Loucy (cell line): ENCODE data around the gene CNBD2.
"Not testable (repeated sequence)": the region's sequence is repeated elsewhere in the genome, so short reads cannot be mapped to it uniquely, and the experiment has no call there.

Experiments used
- H2AFZ ChIP-seq: fragments of 200-600 bp; sonication (generic); 2 replicates; pipeline ENCODE4 v1.6.0; 2016; ENCODE audit warnings: antibody characterized with exemption, mild to moderate bottlenecking, low read length, moderate library complexity
- H3F3A ChIP-seq: fragments of 200-600 bp; 2 replicates; pipeline ENCODE4 v1.6.0; 2016; ENCODE audit warnings: antibody characterized with exemption, low read depth, mild to moderate bottlenecking
- H3K27me3 ChIP-seq: fragments of 200-600 bp; sonication (generic); 2 replicates; pipeline ENCODE4 v1.6.1; 2014; ENCODE audit warnings: low read length, mild to moderate bottlenecking; ENCODE audit not compliant: insufficient read depth, poor library complexity, severe bottlenecking
- H3K36me3 ChIP-seq: fragments of 200-600 bp; sonication (generic); 2 replicates; pipeline ENCODE4 v1.6.1; 2016; ENCODE audit warnings: low read length; ENCODE audit not compliant: insufficient read depth
- H3K4me1 ChIP-seq: fragments of 200-600 bp; sonication (generic); 2 replicates; pipeline ENCODE4 v1.5.1; 2014; ENCODE audit warnings: low read length, mild to moderate bottlenecking; ENCODE audit not compliant: insufficient read depth, poor library complexity, severe bottlenecking
- H3K4me2 ChIP-seq: fragments of 200-600 bp; sonication (generic); 2 replicates; pipeline ENCODE4 v1.6.0; 2014; ENCODE audit warnings: antibody characterized with exemption, low read length, low read depth, mild to moderate bottlenecking; ENCODE audit not compliant: poor library complexity, severe bottlenecking
- H3K4me3 ChIP-seq: fragments of 200-600 bp; sonication (generic); 2 replicates; pipeline ENCODE4 v1.5.1; 2014; ENCODE audit warnings: low read length, mild to moderate bottlenecking, mixed read lengths; ENCODE audit not compliant: poor library complexity, severe bottlenecking
- H3K79me2 ChIP-seq: fragments of 200-600 bp; sonication (generic); 2 replicates; pipeline ENCODE4 v1.6.1; 2014; ENCODE audit warnings: low read length; ENCODE audit not compliant: insufficient read depth
- H3K9ac ChIP-seq: fragments of 200-600 bp; sonication (generic); 2 replicates; pipeline ENCODE4 v1.6.0; 2014; ENCODE audit warnings: mild to moderate bottlenecking, low read depth, low read length, moderate library complexity; ENCODE audit not compliant: poor library complexity, severe bottlenecking
- H3K9me2 ChIP-seq: fragments of 200-600 bp; sonication (generic); replicated peaks from 2 replicates; pipeline ENCODE4 v1.6.1; 2016; ENCODE audit warnings: low read depth, low read length, mixed read lengths
- H3K9me3 ChIP-seq: fragments of 200-600 bp; sonication (generic); 2 replicates; pipeline ENCODE4 v1.6.1; 2014; ENCODE audit warnings: mild to moderate bottlenecking, antibody characterized with exemption, low read length, low read depth; ENCODE audit not compliant: insufficient read depth
- H4K20me1 ChIP-seq: fragments of 200-600 bp; sonication (generic); 2 replicates; pipeline ENCODE4 v1.6.0; 2014; ENCODE audit warnings: antibody characterized with exemption, low read length, mild to moderate bottlenecking; ENCODE audit not compliant: insufficient read depth, poor library complexity, severe bottlenecking
- EZH2phosphoT487 ChIP-seq: fragments of 200-600 bp; IDR thresholded peaks from 2 replicates; pipeline ENCODE4 v1.6.1; 2018; ENCODE audit warnings: antibody characterized with exemption, mild to moderate bottlenecking, moderate library complexity, borderline replicate concordance
- TF ChIP-seq, protein P1 (sequence below): fragments of 200-600 bp; sonication (generic); conservative IDR thresholded peaks from 2 replicates; pipeline ENCODE4 v1.5.1; 2014; ENCODE audit warnings: mild to moderate bottlenecking, antibody characterized with exemption, low read length

The CNBD2 gene

DNA sequence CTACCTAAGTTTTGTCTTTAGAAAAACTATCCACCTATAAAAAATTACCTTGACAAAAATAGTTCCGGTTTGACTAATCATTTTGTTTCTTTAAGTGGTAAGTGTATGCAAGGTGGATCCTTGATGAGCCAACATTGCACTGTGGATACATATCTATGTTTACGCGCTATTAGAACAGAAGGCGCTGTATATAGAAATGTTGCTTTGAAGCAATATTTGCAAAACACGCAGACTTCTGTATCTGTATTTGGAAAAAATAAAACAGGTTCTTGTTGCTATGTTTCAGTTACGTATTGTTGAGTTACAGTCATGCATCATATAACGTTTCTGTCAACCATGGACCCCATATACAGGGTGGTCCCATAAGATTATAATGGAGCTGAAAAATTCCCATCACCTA is 18.3 kb upstream of the CNBD2 start:
- H3K4me3 ChIP-seq = no peak overlapping the region
- no peak for TF ChIP-seq EZH2phosphoT487
- TF ChIP-seq, protein P1, sequence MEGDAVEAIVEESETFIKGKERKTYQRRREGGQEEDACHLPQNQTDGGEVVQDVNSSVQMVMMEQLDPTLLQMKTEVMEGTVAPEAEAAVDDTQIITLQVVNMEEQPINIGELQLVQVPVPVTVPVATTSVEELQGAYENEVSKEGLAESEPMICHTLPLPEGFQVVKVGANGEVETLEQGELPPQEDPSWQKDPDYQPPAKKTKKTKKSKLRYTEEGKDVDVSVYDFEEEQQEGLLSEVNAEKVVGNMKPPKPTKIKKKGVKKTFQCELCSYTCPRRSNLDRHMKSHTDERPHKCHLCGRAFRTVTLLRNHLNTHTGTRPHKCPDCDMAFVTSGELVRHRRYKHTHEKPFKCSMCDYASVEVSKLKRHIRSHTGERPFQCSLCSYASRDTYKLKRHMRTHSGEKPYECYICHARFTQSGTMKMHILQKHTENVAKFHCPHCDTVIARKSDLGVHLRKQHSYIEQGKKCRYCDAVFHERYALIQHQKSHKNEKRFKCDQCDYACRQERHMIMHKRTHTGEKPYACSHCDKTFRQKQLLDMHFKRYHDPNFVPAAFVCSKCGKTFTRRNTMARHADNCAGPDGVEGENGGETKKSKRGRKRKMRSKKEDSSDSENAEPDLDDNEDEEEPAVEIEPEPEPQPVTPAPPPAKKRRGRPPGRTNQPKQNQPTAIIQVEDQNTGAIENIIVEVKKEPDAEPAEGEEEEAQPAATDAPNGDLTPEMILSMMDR = no peak
- H3F3A ChIP-seq = peaks cover 6% of the 10 kb centered on the region

DNA sequence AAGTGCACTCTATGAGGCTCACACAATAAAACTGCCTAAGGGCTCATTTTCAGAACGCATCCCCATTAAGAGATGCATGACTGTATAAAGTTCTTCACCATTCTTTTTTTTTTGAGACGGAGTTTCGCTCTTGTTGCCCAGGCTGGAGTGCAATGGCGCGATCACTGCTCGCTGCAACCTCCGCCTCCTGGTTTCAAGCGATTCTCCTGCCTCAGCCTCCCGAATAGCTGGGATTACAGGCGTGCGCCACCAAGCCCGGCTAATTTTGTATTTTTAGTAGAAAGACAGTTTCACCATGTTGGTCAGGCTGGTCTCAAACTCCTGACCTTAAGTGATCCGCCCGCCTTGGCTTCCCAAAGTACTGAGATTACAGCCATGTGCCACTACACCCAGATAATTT is 16.3 kb upstream of the CNBD2 start:
- not testable (repeated sequence) for H2AFZ ChIP-seq, H3F3A ChIP-seq, H3K27me3 ChIP-seq, H3K9me2 ChIP-seq, H3K9me3 ChIP-seq
- peaks cover 14% of the 10 kb centered on the region; the same call in 1 of the 2 replicates for H3K36me3 ChIP-seq
- peak overlapping the region; percentile 97 for H3K4me2 ChIP-seq
- peaks cover 22% of the 10 kb centered on the region for H3K4me1 ChIP-seq
- H3K9ac ChIP-seq = peak overlapping the region; percentile 99
- H4K20me1 ChIP-seq = peaks cover 18% of the 10 kb centered on the region
- H3K79me2 ChIP-seq = peaks cover 34% of the 10 kb centered on the region
- peak overlapping the region; percentile 80 for H3K4me3 ChIP-seq

More for the DNA sequence above, 18.3 kb upstream of the CNBD2 start:
- Histone ChIP-seq H3K36me3 (peaks cover 24% of the 10 kb centered on the region; the same call in 1 of the 2 replicates), H3K79me2 (peaks cover 27% of the 10 kb centered on the region), H3K4me1 (peaks cover 17% of the 10 kb centered on the region), H3K27me3 (no peaks in the 10 kb centered on the region), H3K9ac (no peak overlapping the region), H3K9me3 (no peaks in the 10 kb centered on the region), H4K20me1 (peaks cover 18% of the 10 kb centered on the region), H3K4me2 (no peak overlapping the region), H2AFZ (no peak overlapping the region), H3K9me2 (no peaks in the 10 kb centered on the region)

DNA sequence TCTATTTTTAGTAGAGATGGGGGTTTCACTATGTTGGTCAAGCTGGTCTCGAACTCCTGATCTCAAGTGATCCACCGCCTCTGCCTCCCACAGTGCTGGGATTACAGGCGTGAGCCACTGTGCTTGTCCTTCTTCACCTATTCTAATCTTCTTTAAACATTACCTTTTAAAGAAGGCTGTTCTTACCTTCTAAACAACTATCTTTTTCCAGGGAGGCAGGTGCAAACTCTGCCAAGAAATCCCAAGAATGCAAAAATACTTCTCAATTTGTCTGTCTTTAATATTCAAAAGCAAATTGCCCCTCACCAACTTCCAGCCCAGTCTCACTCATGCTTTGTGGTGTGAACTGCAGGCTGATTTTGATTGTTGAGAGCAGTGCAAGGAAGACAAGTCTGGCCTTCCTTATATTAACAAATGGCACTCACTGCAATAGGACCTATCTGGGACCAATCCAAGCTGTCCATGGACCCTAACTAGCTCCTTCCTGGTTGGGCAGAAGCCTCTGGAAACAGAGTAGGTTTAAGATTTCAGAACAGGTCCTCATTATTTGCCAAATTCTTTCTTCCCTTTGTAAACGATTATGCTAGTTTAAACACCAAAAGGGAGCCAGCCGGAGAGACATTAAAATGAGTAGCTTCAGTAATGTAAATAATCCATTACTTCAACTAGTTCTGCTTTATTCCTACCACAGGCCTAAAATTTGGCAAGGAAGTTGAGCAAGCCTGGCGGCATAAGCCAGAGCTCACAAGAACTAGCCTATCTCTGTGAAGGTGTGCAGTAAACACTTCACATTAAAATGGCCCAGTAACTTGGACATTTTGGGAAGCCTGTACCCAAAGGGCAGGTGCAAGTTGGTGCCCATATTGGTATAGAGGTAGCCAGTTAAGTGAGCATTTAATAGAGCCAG is 15.7 kb upstream of the CNBD2 start:
- peak overlapping the region; percentile 80 for H3K4me3 ChIP-seq
- H3K27me3 ChIP-seq = no peaks in the 10 kb centered on the region
- peaks cover 34% of the 10 kb centered on the region for H3K79me2 ChIP-seq
- peaks cover 18% of the 10 kb centered on the region for H4K20me1 ChIP-seq
- peaks cover 22% of the 10 kb centered on the region for H3K4me1 ChIP-seq
- no peaks in the 10 kb centered on the region for H3K9me3 ChIP-seq
- peak overlapping the region; percentile 97 for H3K4me2 ChIP-seq
- TF ChIP-seq EZH2phosphoT487 = no peak
- TF ChIP-seq, protein P1 = no peak
- no peaks in the 10 kb centered on the region for H3K9me2 ChIP-seq
- H3K36me3 ChIP-seq = peaks cover 12% of the 10 kb centered on the region; the same call in 1 of the 2 replicates
- H3K9ac ChIP-seq = peak overlapping the region; percentile 99
- peaks cover 6% of the 10 kb centered on the region for H3F3A ChIP-seq
- no peak overlapping the region for H2AFZ ChIP-seq
